Endothelial cell of umbilical vein (primary cell): ENCODE data around the gene ALOX12. TPM values are rescaled to one million over a fixed set of nuclear protein-coding genes. Genes with fewer than 3 reads are reported as not detected.

Source experiments
- BruUV-seq: library from RNA; stranded (reverse); fragments of 400-500 nt; replicated peaks from 2 replicates; lab custom pipeline; 2021; lab: Mats Ljungman, UMichigan
- CTCF ChIA-PET: fragments of 300-600, 350-600 bp; sonication (Branson Sonifier 250); formaldehyde crosslinking; loops from one replicate; lab custom pipeline; 2021; ENCODE audit warnings: antibody characterized with exemption, inconsistent platforms; lab: Charles Lee
- POLR2A ChIA-PET: fragments of 300-600, 350-600 bp; sonication (Branson Sonifier 250); formaldehyde crosslinking; loops from one replicate; lab custom pipeline; 2021; ENCODE audit warnings: antibody characterized with exemption, inconsistent platforms; lab: Charles Lee
- DNase-seq: peaks from one replicate; pipeline ENCODE4 v3.0.0-alpha.2; 2011; ENCODE audit warnings: low read depth, low spot score
- FAIRE-seq: peaks from 2 replicates; lab custom pipeline; 2011; peaks lifted over from hg19 to GRCh38; lab: Jason Lieb, UNC
- H2AFZ ChIP-seq: 2 replicates; pipeline ENCODE4 v1.6.0; 2012; ENCODE audit warnings: low read depth, low read length, control low read depth, inconsistent platforms
- H3K27ac ChIP-seq: 2 replicates; pipeline ENCODE4 v1.5.1; 2011; ENCODE audit warnings: low read depth, mild to moderate bottlenecking, control low read depth, low read length, moderate library complexity; ENCODE audit not compliant: insufficient read depth
- H3K27me3 ChIP-seq, 2 experiments: 2 replicates each; pipeline versions ENCODE4 v1.6.0 to v1.6.1; 2011; ENCODE audit warnings: low read length in 2 of 2, mixed read lengths in 1 of 2; ENCODE audit not compliant: control insufficient read depth in 2 of 2, insufficient read depth in 2 of 2
- H3K36me3 ChIP-seq, 2 experiments: 2 replicates in 1 of 2; 3 replicates in 1 of 2; pipeline ENCODE4 v1.5.1; 2011; ENCODE audit warnings: low read length in 2 of 2, mild to moderate bottlenecking in 1 of 2, moderate library complexity in 1 of 2; ENCODE audit not compliant: control insufficient read depth in 2 of 2, insufficient read depth in 2 of 2; ENCODE audit errors: extremely low read depth in 1 of 2
- H3K4me1 ChIP-seq: 3 replicates; pipeline ENCODE4 v1.5.1; 2011; ENCODE audit warnings: mild to moderate bottlenecking, low read length; ENCODE audit not compliant: control insufficient read depth, insufficient read depth; ENCODE audit errors: extremely low read depth
- H3K4me2 ChIP-seq: 2 replicates; pipeline ENCODE4 v1.6.1; 2011; ENCODE audit warnings: low read length, control low read depth, mixed read lengths; ENCODE audit not compliant: insufficient read depth
- H3K4me3 ChIP-seq, 3 experiments: fragments of 200-600 bp in 1 of 3; sonication (generic), shearing (Covaris generic) in 1 of 3; replicated peaks in 1 of 3; 2 replicates each; pipeline ENCODE4 v1.5.1; 2011 to 2016; ENCODE audit warnings: control low read depth in 3 of 3, low read length in 3 of 3, mild to moderate bottlenecking in 2 of 3, inconsistent platforms in 1 of 3, low read depth in 1 of 3, moderate library complexity in 1 of 3; ENCODE audit not compliant: insufficient read depth in 1 of 3
- H3K79me2 ChIP-seq: 2 replicates; pipeline ENCODE4 v1.6.0; 2012; ENCODE audit warnings: low read length, inconsistent platforms; ENCODE audit not compliant: control insufficient read depth, insufficient read depth
- H3K9ac ChIP-seq: replicated peaks from 2 replicates; pipeline ENCODE3; 2011; ENCODE audit warnings: low read length, control low read depth; ENCODE audit not compliant: insufficient read depth; ENCODE audit errors: extremely low read depth
- H3K9me1 ChIP-seq: replicated peaks from 3 replicates; pipeline ENCODE4 v1.6.0; 2011; ENCODE audit warnings: mild to moderate bottlenecking, low read length; ENCODE audit not compliant: control insufficient read depth, insufficient read depth; ENCODE audit errors: extremely low read depth
- H3K9me3 ChIP-seq: replicated peaks from 2 replicates; pipeline ENCODE4 v1.5.1; 2012; ENCODE audit warnings: low read length, inconsistent platforms; ENCODE audit not compliant: control insufficient read depth, insufficient read depth
- H4K20me1 ChIP-seq: replicated peaks from 2 replicates; pipeline ENCODE3; 2011; ENCODE audit warnings: mild to moderate bottlenecking, low read length; ENCODE audit not compliant: control insufficient read depth, insufficient read depth; ENCODE audit errors: extremely low read depth
- EZH2 ChIP-seq: IDR thresholded peaks from 2 replicates; pipeline ENCODE4 v1.6.1; 2012; ENCODE audit warnings: borderline replicate concordance, low read depth, mild to moderate bottlenecking, moderate library complexity, low read length, inconsistent platforms; ENCODE audit not compliant: severe bottlenecking
- FOS ChIP-seq: IDR thresholded peaks from 2 replicates; pipeline ENCODE4 v1.6.1; 2011; ENCODE audit warnings: mild to moderate bottlenecking, low read length, moderate library complexity, borderline replicate concordance; ENCODE audit not compliant: insufficient read depth
- GATA2 ChIP-seq: IDR thresholded peaks from 2 replicates; pipeline ENCODE4 v1.7.0; 2011; ENCODE audit warnings: low read depth, mild to moderate bottlenecking, moderate library complexity, mixed read lengths, low read length; ENCODE audit not compliant: insufficient read length, insufficient read depth
- JUN ChIP-seq: IDR thresholded peaks from 2 replicates; pipeline ENCODE4 v1.6.1; 2011; ENCODE audit warnings: borderline replicate concordance, low read depth; ENCODE audit not compliant: insufficient read length, insufficient read depth
- MYC ChIP-seq: IDR thresholded peaks from one replicate; pipeline ENCODE4 v1.6.1; 2011; ENCODE audit warnings: mild to moderate bottlenecking, low read depth, low read length
- POLR2A ChIP-seq: IDR thresholded peaks from 2 replicates; pipeline ENCODE4 v1.6.1; 2012; ENCODE audit warnings: low read depth, mild to moderate bottlenecking, control low read depth, low read length
- POLR2AphosphoS5 ChIP-seq: IDR thresholded peaks from 2 replicates; pipeline ENCODE4 v1.6.1; 2012; ENCODE audit warnings: low read depth, mild to moderate bottlenecking, control low read depth, low read length, moderate library complexity; ENCODE audit not compliant: insufficient read depth
- dilution Hi-C: fragments of 300-500 bp; cut with MboI; formaldehyde crosslinking; loops from one replicate; pipeline ENCODE4 v1.15.0; 2019; ENCODE audit warnings: low sequenced_read_pairs; ENCODE audit not compliant: extremely low pct_ligation_motif_present
- intact Hi-C: fragments of 100-400 bp; cut with micrococcal nuclease; formaldehyde crosslinking; loops from one replicate; pipeline ENCODE4 v1.10.0; 2022
- polyA plus RNA-seq, 4 experiments: library from polyadenylated mRNA; depleted of rRNA in 3 of 4; stranded (reverse) in 3 of 4; unstranded in 1 of 4; fragments of >200 nt; gene quantifications; 2 replicates each; pipeline versions ENCODE4 v1.2.1 to v1.2.3, GENCODE V29; 2011 to 2012; ENCODE audit warnings: missing spikeins in 1 of 4
- total RNA-seq: library from RNA; stranded (reverse); gene quantifications from 2 replicates; pipeline ENCODE4 v1.2.3, GENCODE V29; 2021
- TF ChIP-seq, protein P1 (sequence below): IDR thresholded peaks from 2 replicates; pipeline ENCODE4 v1.6.1; 2011; ENCODE audit not compliant: insufficient read depth, insufficient read length
- TF ChIP-seq, protein P2 (sequence below), 2 donors: IDR thresholded peaks; 1 replicate in 1 of 2; 2 replicates in 1 of 2; pipeline ENCODE4 v1.5.1; 2011; ENCODE audit warnings: low read length in 2 of 2, mild to moderate bottlenecking in 2 of 2, moderate library complexity in 2 of 2, control low read depth in 1 of 2, inconsistent platforms in 1 of 2, low read depth in 1 of 2; ENCODE audit not compliant: insufficient read depth in 1 of 2; ENCODE audit errors: extremely low read depth in 1 of 2

ALOX12 gene
- total and polyA plus RNA-seq, 2 donors (not counting 3 experiments of a cell fraction or from before 2014, with no cell fraction given): not detected

GRCh38 chr17:7029096-7029495 is 33.2 kb downstream of the ALOX12 start:
- peaks cover 60% of the 10 kb centered on the region for H3K4me1 ChIP-seq
- ChIA-PET CTCF (interaction anchor here (1.0 kb wide), 1 partner anchor 17 kb away, joined by 4 read pairs; no protein-coding TSS in a partner anchor), POLR2A (no interaction called here)
- H3K36me3 ChIP-seq: peaks cover 30 to 41% of the 10 kb centered on the region in 2 experiments
- peak overlapping the region; percentile 98 for H3K27ac ChIP-seq
- DNase-seq (no peak), FAIRE-seq (no peak)
- H3K27me3 ChIP-seq: no peaks in the 10 kb centered on the region
- BruUV-seq: TSS peak; percentile 96
- no peaks in the 10 kb centered on the region for H3K9me3 ChIP-seq
- no peak overlapping the region for H2AFZ ChIP-seq
- intact Hi-C loops: loop anchor here (10.0 kb wide), 1 partner anchor 826 kb away; the partner anchor contains the start of genes CYB5D1, NAA38 and TMEM88
- peak overlapping the region; percentile 78 for H3K9ac ChIP-seq
- dilution Hi-C loops: no loop called here
- TF ChIP-seq FOS: no peak
- TF ChIP-seq EZH2: no peak
- no peak for TF ChIP-seq POLR2AphosphoS5
- no peak for TF ChIP-seq MYC
- no peak for TF ChIP-seq GATA2
- TF ChIP-seq, protein P1, sequence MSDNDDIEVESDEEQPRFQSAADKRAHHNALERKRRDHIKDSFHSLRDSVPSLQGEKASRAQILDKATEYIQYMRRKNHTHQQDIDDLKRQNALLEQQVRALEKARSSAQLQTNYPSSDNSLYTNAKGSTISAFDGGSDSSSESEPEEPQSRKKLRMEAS: no peak
- no peak for TF ChIP-seq POLR2A
- TF ChIP-seq, protein P2, sequence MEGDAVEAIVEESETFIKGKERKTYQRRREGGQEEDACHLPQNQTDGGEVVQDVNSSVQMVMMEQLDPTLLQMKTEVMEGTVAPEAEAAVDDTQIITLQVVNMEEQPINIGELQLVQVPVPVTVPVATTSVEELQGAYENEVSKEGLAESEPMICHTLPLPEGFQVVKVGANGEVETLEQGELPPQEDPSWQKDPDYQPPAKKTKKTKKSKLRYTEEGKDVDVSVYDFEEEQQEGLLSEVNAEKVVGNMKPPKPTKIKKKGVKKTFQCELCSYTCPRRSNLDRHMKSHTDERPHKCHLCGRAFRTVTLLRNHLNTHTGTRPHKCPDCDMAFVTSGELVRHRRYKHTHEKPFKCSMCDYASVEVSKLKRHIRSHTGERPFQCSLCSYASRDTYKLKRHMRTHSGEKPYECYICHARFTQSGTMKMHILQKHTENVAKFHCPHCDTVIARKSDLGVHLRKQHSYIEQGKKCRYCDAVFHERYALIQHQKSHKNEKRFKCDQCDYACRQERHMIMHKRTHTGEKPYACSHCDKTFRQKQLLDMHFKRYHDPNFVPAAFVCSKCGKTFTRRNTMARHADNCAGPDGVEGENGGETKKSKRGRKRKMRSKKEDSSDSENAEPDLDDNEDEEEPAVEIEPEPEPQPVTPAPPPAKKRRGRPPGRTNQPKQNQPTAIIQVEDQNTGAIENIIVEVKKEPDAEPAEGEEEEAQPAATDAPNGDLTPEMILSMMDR (IDR thresholded peaks at IDR 0.05; ENCODE audit: extremely low read depth in 1 of 2, insufficient read depth in 1 of 2, low read depth in 1 of 2, low read length in 2 of 2): no peak
- no peak for TF ChIP-seq JUN
- H3K4me3 ChIP-seq: peak overlapping the region in 1 of 3 experiments; percentile 27
- peaks cover 43% of the 10 kb centered on the region for H3K79me2 ChIP-seq
- no peaks in the 10 kb centered on the region for H3K9me1 ChIP-seq
- H4K20me1 ChIP-seq: no peaks in the 10 kb centered on the region
- H3K4me2 ChIP-seq: peak overlapping the region; percentile 62
